Peyer's patch (tissue), 4 donors: ENCODE measurements around the gene HTATSF1.

Source experiments
- CTCF ChIP-seq, 6 experiments: fragments of 450-650 bp in 4 of 6; fragments of 200-600 bp in 2 of 6; sonication (generic) in 1 of 6; IDR thresholded peaks; one replicate each; pipeline ENCODE4 v1.5.1; 2017 to 2019; ENCODE audit warnings: antibody characterized with exemption in 6 of 6, mild to moderate bottlenecking in 3 of 6, moderate library complexity in 1 of 6
- POLR2A ChIP-seq, 2 donors: fragments of 450-650 bp; IDR thresholded peaks; one replicate each; pipeline ENCODE4 v1.5.1; 2017; ENCODE audit warnings: antibody characterized with exemption in 2 of 2, mild to moderate bottlenecking in 2 of 2, moderate library complexity in 2 of 2

DNA sequence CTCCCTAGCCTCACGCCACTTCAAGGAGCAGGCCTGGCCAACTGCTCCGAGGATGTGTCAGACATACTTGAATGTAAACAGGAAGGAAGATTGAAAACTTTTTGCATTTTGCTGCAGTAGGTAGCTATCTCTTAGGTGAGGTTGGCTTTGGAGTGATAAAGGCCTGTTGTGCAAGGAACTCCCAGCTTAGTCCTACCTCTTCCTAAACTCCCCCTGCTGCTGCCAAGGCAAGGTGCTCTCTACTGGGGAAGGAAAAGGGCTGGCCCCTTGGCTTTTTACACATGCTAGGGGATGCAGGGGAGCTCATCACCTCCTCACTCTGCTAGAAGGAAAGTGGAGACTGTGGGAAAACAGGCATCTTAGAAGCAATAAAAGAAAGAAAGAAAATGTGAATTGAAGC lies 20.4 kb upstream of the HTATSF1 start:
- TF ChIP-seq POLR2A (IDR thresholded peaks at IDR 0.05) = no peak
- TF ChIP-seq CTCF (IDR thresholded peaks at IDR 0.05) = peak in 1 of 6 experiments; percentile 19
